Measurements from ENCODE around the gene CCR1.
"Not testable (repeated sequence)": the region's sequence is repeated elsewhere in the genome, so short reads cannot be mapped to it uniquely, and the experiment has no call there.

The CCR1 gene

DNA sequence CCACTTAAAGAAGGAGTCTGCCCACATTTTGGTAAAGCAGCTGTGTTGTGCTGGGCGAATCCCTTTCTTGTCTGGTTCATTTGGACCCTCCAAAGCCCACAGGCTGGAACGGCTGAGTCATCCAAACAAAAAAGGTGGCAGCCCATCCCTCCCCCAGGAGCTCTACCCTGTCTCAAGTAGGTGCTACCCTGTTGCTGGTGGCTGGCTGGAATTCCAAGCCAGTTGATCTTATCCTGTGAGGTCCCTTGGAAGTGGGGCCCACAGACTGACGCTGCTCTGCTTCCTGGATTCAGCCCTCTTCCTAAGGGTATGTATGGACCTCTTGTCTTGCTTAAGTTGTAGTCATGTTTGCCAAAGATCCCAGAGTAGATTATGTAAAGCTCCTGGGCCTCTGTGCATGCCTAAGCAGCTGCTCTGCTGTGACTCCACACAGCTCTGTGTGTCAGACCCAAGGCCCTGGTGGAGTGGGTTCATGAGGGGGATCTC, 44.5 kb downstream of the CCR1 start:
- no peak for DNase-seq

GRCh38 chr3:46162975-46163555, 45.0 kb downstream of the CCR1 start:
- DNase-seq: no peak

GRCh38 chr3:46157685-46158084, 50.4 kb downstream of the CCR1 start:
- not testable (repeated sequence) for DNase-seq

DNA sequence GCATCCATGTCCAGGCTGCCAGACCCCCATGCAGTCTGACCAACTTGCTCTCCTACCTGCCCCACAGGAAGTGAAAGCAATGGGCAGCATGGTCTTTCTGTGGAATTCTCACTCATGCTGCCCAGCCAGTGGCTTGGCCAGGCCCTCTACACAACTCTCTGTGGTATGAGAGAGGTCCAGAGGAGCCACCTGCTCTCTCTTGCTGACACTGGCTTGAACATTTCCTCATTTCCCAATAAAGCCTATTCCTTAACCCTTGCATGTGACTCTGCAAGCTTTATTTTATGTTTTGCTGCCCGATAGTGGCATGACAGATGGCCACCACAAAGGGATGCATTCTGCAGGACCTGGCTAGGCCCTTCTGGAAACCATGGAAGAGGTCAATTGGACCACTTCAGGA, 53.8 kb downstream of the CCR1 start:
- DNase-seq: no peak

All from femur (tissue), 1 donor.